ENCODE measurements around the gene FILIP1L. TPM values are rescaled to one million over a fixed set of nuclear protein-coding genes. Genes with fewer than 3 reads are reported as not detected.

The FILIP1L gene
- total RNA-seq, 1 donor from 2014 or later = 19.4 TPM

- Mint-ChIP-seq H3K4me1 (ENCODE audit: low read depth) (peaks cover 4% of the 10 kb centered on the region), H3K36me3 (ENCODE audit: insufficient read depth) (no peaks in the 10 kb centered on the region), H3K9me3 (ENCODE audit: low read depth) (no peaks in the 10 kb centered on the region), H3K27me3 (no peaks in the 10 kb centered on the region), H3K27ac (peak overlapping the region; percentile 42), H3K4me3 (ENCODE audit: low read depth) (no peak overlapping the region)
- DNase-seq (ENCODE audit: low spot score, unreplicated experiment) = no peak
- TF ChIP-seq, protein P1, sequence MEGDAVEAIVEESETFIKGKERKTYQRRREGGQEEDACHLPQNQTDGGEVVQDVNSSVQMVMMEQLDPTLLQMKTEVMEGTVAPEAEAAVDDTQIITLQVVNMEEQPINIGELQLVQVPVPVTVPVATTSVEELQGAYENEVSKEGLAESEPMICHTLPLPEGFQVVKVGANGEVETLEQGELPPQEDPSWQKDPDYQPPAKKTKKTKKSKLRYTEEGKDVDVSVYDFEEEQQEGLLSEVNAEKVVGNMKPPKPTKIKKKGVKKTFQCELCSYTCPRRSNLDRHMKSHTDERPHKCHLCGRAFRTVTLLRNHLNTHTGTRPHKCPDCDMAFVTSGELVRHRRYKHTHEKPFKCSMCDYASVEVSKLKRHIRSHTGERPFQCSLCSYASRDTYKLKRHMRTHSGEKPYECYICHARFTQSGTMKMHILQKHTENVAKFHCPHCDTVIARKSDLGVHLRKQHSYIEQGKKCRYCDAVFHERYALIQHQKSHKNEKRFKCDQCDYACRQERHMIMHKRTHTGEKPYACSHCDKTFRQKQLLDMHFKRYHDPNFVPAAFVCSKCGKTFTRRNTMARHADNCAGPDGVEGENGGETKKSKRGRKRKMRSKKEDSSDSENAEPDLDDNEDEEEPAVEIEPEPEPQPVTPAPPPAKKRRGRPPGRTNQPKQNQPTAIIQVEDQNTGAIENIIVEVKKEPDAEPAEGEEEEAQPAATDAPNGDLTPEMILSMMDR (IDR thresholded peaks at IDR 0.05; ENCODE audit: unreplicated experiment) = no peak
Observed at GRCh38 chr3:100023150-100023549, 91.2 kb downstream of the FILIP1L start.

GRCh38 chr3:100022506-100022905 is 91.8 kb downstream of the FILIP1L start:
- TF ChIP-seq, protein P1 (IDR thresholded peaks at IDR 0.05; ENCODE audit: unreplicated experiment) = no peak
- Mint-ChIP-seq H3K9me3 (ENCODE audit: low read depth) (no peaks in the 10 kb centered on the region), H3K27me3 (no peaks in the 10 kb centered on the region), H3K4me1 (ENCODE audit: low read depth) (peaks cover 4% of the 10 kb centered on the region), H3K4me3 (ENCODE audit: low read depth) (no peak overlapping the region), H3K27ac (no peak overlapping the region), H3K36me3 (ENCODE audit: insufficient read depth) (no peaks in the 10 kb centered on the region)
- no peak for DNase-seq (ENCODE audit: low spot score, unreplicated experiment)

- peaks cover 4% of the 10 kb centered on the region for H3K4me1 Mint-ChIP-seq (ENCODE audit: low read depth)
- no peaks in the 10 kb centered on the region for H3K27me3 Mint-ChIP-seq
- no peak overlapping the region for H3K4me3 Mint-ChIP-seq (ENCODE audit: low read depth)
- TF ChIP-seq, protein P1 (IDR thresholded peaks at IDR 0.05; ENCODE audit: unreplicated experiment) = no peak
- H3K27ac Mint-ChIP-seq = no peak overlapping the region
- DNase-seq (ENCODE audit: low spot score, unreplicated experiment) = no peak
- H3K36me3 Mint-ChIP-seq (ENCODE audit: insufficient read depth) = no peaks in the 10 kb centered on the region
- no peaks in the 10 kb centered on the region for H3K9me3 Mint-ChIP-seq (ENCODE audit: low read depth)
Observed at GRCh38 chr3:100020876-100021644, 93.2 kb downstream of the FILIP1L start.

DNA sequence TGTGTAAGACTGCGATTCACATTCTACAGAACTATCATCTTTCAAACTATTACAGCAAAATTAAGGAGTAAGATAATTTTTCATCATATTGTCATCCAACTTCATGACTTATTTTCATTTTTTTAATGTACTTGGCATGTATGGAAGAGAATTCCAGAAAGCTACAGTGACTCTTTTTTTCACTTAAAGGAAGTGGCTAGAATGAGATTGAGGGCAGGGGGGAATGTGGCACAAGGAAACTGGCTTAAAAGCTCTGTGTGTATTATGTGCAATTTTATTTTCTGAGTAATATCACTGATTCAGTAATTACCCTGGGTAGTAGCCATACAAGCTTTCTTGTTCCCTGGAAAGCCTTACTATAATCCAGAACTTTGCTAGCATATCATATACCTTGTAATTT is 94.6 kb downstream of the FILIP1L start:
- TF ChIP-seq, protein P1 (IDR thresholded peaks at IDR 0.05; ENCODE audit: unreplicated experiment) = no peak
- no peak overlapping the region for H3K27ac Mint-ChIP-seq
- no peak for DNase-seq (ENCODE audit: low spot score, unreplicated experiment)
- no peaks in the 10 kb centered on the region for H3K27me3 Mint-ChIP-seq
- H3K4me3 Mint-ChIP-seq (ENCODE audit: low read depth) = no peak overlapping the region
- H3K9me3 Mint-ChIP-seq (ENCODE audit: low read depth) = peaks cover 4% of the 10 kb centered on the region
- H3K36me3 Mint-ChIP-seq (ENCODE audit: insufficient read depth) = peaks cover 4% of the 10 kb centered on the region
- H3K4me1 Mint-ChIP-seq (ENCODE audit: low read depth) = peaks cover 4% of the 10 kb centered on the region

DNA sequence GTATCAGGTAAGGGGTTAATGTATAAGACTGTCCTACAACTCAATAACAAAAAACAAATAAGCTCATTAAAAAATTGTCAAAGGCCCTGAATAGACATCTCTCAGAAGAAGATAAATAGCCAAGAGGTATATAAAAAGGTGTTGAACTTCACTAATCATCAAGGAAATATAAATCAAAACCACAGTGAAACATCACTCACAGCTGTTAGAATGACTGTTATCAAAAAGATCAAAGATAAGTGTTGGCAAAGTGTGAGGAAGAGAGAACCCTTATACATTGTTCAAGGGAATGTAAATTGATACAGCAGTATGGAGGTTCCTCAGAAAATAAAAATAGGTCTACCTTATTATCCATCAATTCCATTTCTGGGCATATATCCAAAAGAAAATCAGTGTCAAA is 95.5 kb downstream of the FILIP1L start:
- Mint-ChIP-seq H3K36me3 (ENCODE audit: insufficient read depth) (peaks cover 4% of the 10 kb centered on the region), H3K4me3 (ENCODE audit: low read depth) (no peak overlapping the region), H3K27me3 (no peaks in the 10 kb centered on the region), H3K4me1 (ENCODE audit: low read depth) (peaks cover 4% of the 10 kb centered on the region), H3K9me3 (ENCODE audit: low read depth) (peaks cover 4% of the 10 kb centered on the region), H3K27ac (no peak overlapping the region)
- TF ChIP-seq, protein P1 (IDR thresholded peaks at IDR 0.05; ENCODE audit: unreplicated experiment) = no peak
- no peak for DNase-seq (ENCODE audit: low spot score, unreplicated experiment)

Measured in progenitor cell of endocrine pancreas (in vitro differentiated cells).